HepG2 (cell line): ENCODE results near the gene NCLN. TPM values are rescaled to one million over a fixed set of nuclear protein-coding genes. Genes with fewer than 3 reads are reported as not detected.

Experiments
- ARID4A ChIP-seq: sonication (generic); formaldehyde crosslinking; IDR thresholded peaks from 2 replicates; pipeline ENCODE4 v1.5.0; 2020; ENCODE audit warnings: mild to moderate bottlenecking, missing genetic modification reagents, borderline replicate concordance
- ELF4 ChIP-seq: sonication (generic); formaldehyde crosslinking; IDR thresholded peaks from 2 replicates; pipeline ENCODE4 v1.5.0; 2020; ENCODE audit warnings: missing genetic modification reagents, mild to moderate bottlenecking, moderate library complexity, borderline replicate concordance
- FOXJ3 ChIP-seq: sonication (generic); formaldehyde crosslinking; IDR thresholded peaks from 2 replicates; pipeline ENCODE4 v1.4.0; 2020; ENCODE audit warnings: missing genetic modification reagents, mild to moderate bottlenecking, borderline replicate concordance
- KLF12 ChIP-seq: sonication (generic); formaldehyde crosslinking; IDR thresholded peaks from 2 replicates; pipeline ENCODE4 v1.4.0; 2020; ENCODE audit warnings: missing genetic modification reagents, borderline replicate concordance
- MAX ChIP-seq: IDR thresholded peaks from 2 replicates; pipeline ENCODE4 v1.6.1; 2012; ENCODE audit warnings: inconsistent platforms
- MIER3 ChIP-seq: IDR thresholded peaks from 2 replicates; pipeline ENCODE4 v1.6.1; 2016; ENCODE audit warnings: missing compliant biosample characterization, borderline replicate concordance
- MLLT10 ChIP-seq: sonication (generic); formaldehyde crosslinking; IDR thresholded peaks from 2 replicates; pipeline ENCODE4 v1.4.0; 2020; ENCODE audit warnings: missing genetic modification reagents
- NFE2L2 ChIP-seq: fragments of 150-350 bp; IDR thresholded peaks from 2 replicates; pipeline ENCODE4 v1.6.1; 2014; ENCODE audit warnings: low read length
- NPAS2 ChIP-seq: sonication (generic); formaldehyde crosslinking; IDR thresholded peaks from 2 replicates; pipeline ENCODE4 v1.8.0; 2022; ENCODE audit warnings: mild to moderate bottlenecking, missing genetic modification reagents, borderline replicate concordance
- NR0B2 ChIP-seq: sonication (generic); formaldehyde crosslinking; IDR thresholded peaks from 2 replicates; pipeline ENCODE4 v1.4.0; 2020; ENCODE audit warnings: mild to moderate bottlenecking, missing genetic modification reagents
- RFX3 ChIP-seq: IDR thresholded peaks from 2 replicates; pipeline ENCODE4 v1.6.1; 2016; ENCODE audit warnings: missing biosample characterization, missing genetic modification reagents
- ZKSCAN5 ChIP-seq: sonication (generic); formaldehyde crosslinking; IDR thresholded peaks from 2 replicates; pipeline ENCODE4 v1.5.1; 2020; ENCODE audit warnings: mild to moderate bottlenecking, missing genetic modification reagents
- ZNF232 ChIP-seq: sonication (generic); formaldehyde crosslinking; IDR thresholded peaks from 2 replicates; pipeline ENCODE4 v1.4.0; 2020; ENCODE audit warnings: missing genetic modification reagents, borderline replicate concordance
- ZNF281 ChIP-seq: sonication (generic); formaldehyde crosslinking; IDR thresholded peaks from 2 replicates; pipeline ENCODE4 v1.4.0; 2020; ENCODE audit warnings: missing genetic modification reagents, borderline replicate concordance
- ZNF296 ChIP-seq: sonication (generic); formaldehyde crosslinking; conservative IDR thresholded peaks from 2 replicates; pipeline ENCODE4 v1.5.0; 2020; ENCODE audit warnings: mild to moderate bottlenecking, missing genetic modification reagents
- ZNF34 ChIP-seq: sonication (generic); formaldehyde crosslinking; IDR thresholded peaks from 2 replicates; pipeline ENCODE4 v1.4.0; 2020; ENCODE audit warnings: mild to moderate bottlenecking, missing genetic modification reagents, borderline replicate concordance
- ZNF446 ChIP-seq: sonication (generic); formaldehyde crosslinking; IDR thresholded peaks from 2 replicates; pipeline ENCODE4 v1.5.0; 2020; ENCODE audit warnings: mild to moderate bottlenecking, missing genetic modification reagents
- ZNF451 ChIP-seq: sonication (generic); formaldehyde crosslinking; IDR thresholded peaks from 2 replicates; pipeline ENCODE4 v1.5.0; 2020; ENCODE audit warnings: mild to moderate bottlenecking, missing genetic modification reagents
- ZNF567 ChIP-seq: sonication (generic); formaldehyde crosslinking; IDR thresholded peaks from 2 replicates; pipeline ENCODE4 v1.8.1; 2023; ENCODE audit warnings: mild to moderate bottlenecking, missing genetic modification reagents, borderline replicate concordance
- ZNF570 ChIP-seq: sonication (generic); formaldehyde crosslinking; IDR thresholded peaks from 2 replicates; pipeline ENCODE4 v1.4.0; 2020; ENCODE audit warnings: mild to moderate bottlenecking, missing genetic modification reagents, borderline replicate concordance
- ZNF607 ChIP-seq: sonication (generic); formaldehyde crosslinking; IDR thresholded peaks from 2 replicates; pipeline ENCODE4 v1.5.1; 2020; ENCODE audit warnings: missing genetic modification reagents, mild to moderate bottlenecking, borderline replicate concordance
- ZNF766 ChIP-seq: sonication (generic); formaldehyde crosslinking; IDR thresholded peaks from 2 replicates; pipeline ENCODE4 v1.5.0; 2020; ENCODE audit warnings: missing genetic modification reagents, borderline replicate concordance
- ZSCAN21 ChIP-seq: sonication (generic); formaldehyde crosslinking; IDR thresholded peaks from 2 replicates; pipeline ENCODE4 v1.8.0; 2022; ENCODE audit warnings: mild to moderate bottlenecking, missing genetic modification reagents, moderate library complexity, borderline replicate concordance
- polyA plus RNA-seq, 8 experiments: library from polyadenylated mRNA; depleted of rRNA in 3 of 8; stranded (reverse) in 7 of 8; unstranded in 1 of 8; fragments of >200 nt; fragmentation: Illumina TruSeq in 4 of 8; extraction: Trizol in 4 of 8; gene quantifications; 2 replicates each; pipeline versions ENCODE4 v1.2.1 to v1.2.3, GENCODE V29; 2011 to 2016; ENCODE audit warnings: low read depth in 4 of 8, missing spikeins in 1 of 8, mixed read lengths in 1 of 8; ENCODE audit not compliant: insufficient read depth in 1 of 8
- total RNA-seq, 5 experiments: library from RNA; depleted of rRNA; stranded (reverse); fragments of >200 nt; fragmentation: Illumina TruSeq; extraction: Trizol; gene quantifications; 2 replicates each; pipeline ENCODE4 v1.2.3, GENCODE V29; 2016; ENCODE audit warnings: low read depth in 1 of 5

Gene NCLN
- total and polyA plus RNA-seq, 2 of the 13 experiments (the other 11 are each of a cell fraction or from before 2014, with no cell fraction given) = 42.6 to 56.0 TPM

GRCh38 chr19:3171894-3172672 is 13.6 kb upstream of the NCLN start (continued):
- TF ChIP-seq ARID4A (CRISPR knock-in tag) = no peak
- TF ChIP-seq MIER3 (CRISPR knock-in tag) = no peak
- TF ChIP-seq FOXJ3 (CRISPR knock-in tag) = no peak
- TF ChIP-seq ZSCAN21 = peak; percentile 100
- TF ChIP-seq ZKSCAN5 = no peak
- TF ChIP-seq MLLT10 = no peak
- no peak for TF ChIP-seq KLF12 (CRISPR knock-in tag)
- TF ChIP-seq ZNF766 (CRISPR knock-in tag) = no peak
- no peak for TF ChIP-seq ZNF34
- no peak for TF ChIP-seq NR0B2 (CRISPR knock-in tag)
- no peak for TF ChIP-seq MAX
- TF ChIP-seq ZNF446 (CRISPR knock-in tag) = peak; percentile 100
- TF ChIP-seq ZNF570 (CRISPR knock-in tag) = no peak
- TF ChIP-seq ZNF607 (CRISPR knock-in tag) = no peak
- TF ChIP-seq ZNF232 (CRISPR knock-in tag) = no peak
- no peak for TF ChIP-seq ZNF451 (CRISPR knock-in tag)
- TF ChIP-seq NPAS2 (CRISPR knock-in tag) = no peak
- TF ChIP-seq ZNF296 (CRISPR knock-in tag) = no peak
- TF ChIP-seq ELF4 (CRISPR knock-in tag) = no peak
- TF ChIP-seq ZNF567 (CRISPR knock-in tag) = no peak
- peak; percentile 44; the same call in 1 of the 2 replicates for TF ChIP-seq ZNF281 (CRISPR knock-in tag)
- no peak for TF ChIP-seq NFE2L2
- TF ChIP-seq RFX3 = no peak
